CD4-positive, alpha-beta T cell (primary cell): ENCODE data around the gene ATP5F1C. TPM values are rescaled to one million over a fixed set of nuclear protein-coding genes. Genes with fewer than 3 reads are reported as not detected.

Experiments used
- ATAC-seq: fragments of 200-7000 bp; cut with Tn5 transposase; one replicate; pipeline ENCODE4 v1.10.0; 2022; ENCODE audit warnings: mild to moderate bottlenecking; ENCODE audit not compliant: poor library complexity
- CTCF ChIA-PET: fragments of 350-600 bp; sonication (Branson Sonifier 250); formaldehyde crosslinking; loops from one replicate; lab custom pipeline; 2021; ENCODE audit warnings: antibody characterized with exemption, inconsistent platforms; lab: Charles Lee
- POLR2A ChIA-PET: fragments of 350-600 bp; sonication (Branson Sonifier 250); formaldehyde crosslinking; loops from one replicate; lab custom pipeline; 2021; ENCODE audit warnings: antibody characterized with exemption, inconsistent platforms; lab: Charles Lee
- DNase-seq, 14 experiments: peaks; one replicate each; pipeline ENCODE4 v3.0.0-alpha.2; 2013 to 2020; ENCODE audit warnings: mixed read lengths in 2 of 14
- H3K27ac ChIP-seq, 2 donors: one replicate each; pipeline versions ENCODE4 v1.5.1 to v1.7.0; 2013; ENCODE audit warnings: low read length in 2 of 2, low read depth in 1 of 2, mild to moderate bottlenecking in 1 of 2
- H3K27me3 ChIP-seq, 2 experiments: 1 replicate in 1 of 2; 2 replicates in 1 of 2; pipeline versions ENCODE4 v1.6.1 to v1.7.0; 2013; ENCODE audit warnings: low read length in 2 of 2, control low read depth in 1 of 2, mild to moderate bottlenecking in 1 of 2, moderate library complexity in 1 of 2; ENCODE audit not compliant: insufficient read depth in 2 of 2, control insufficient read depth in 1 of 2
- H3K36me3 ChIP-seq: one replicate; pipeline ENCODE4 v1.6.1; 2013; ENCODE audit warnings: low read length, control low read depth; ENCODE audit not compliant: insufficient read depth
- H3K4me1 ChIP-seq: one replicate; pipeline ENCODE4 v1.6.1; 2013; ENCODE audit warnings: low read length, control low read depth; ENCODE audit not compliant: insufficient read depth
- H3K4me3 ChIP-seq: one replicate; pipeline ENCODE4 v1.5.1; 2013; ENCODE audit warnings: mild to moderate bottlenecking, low read length, moderate library complexity
- H3K9me3 ChIP-seq, 2 experiments: 1 replicate in 1 of 2; 2 replicates in 1 of 2; pipeline versions ENCODE4 v1.6.1 to v1.7.0; 2013; ENCODE audit warnings: low read length in 2 of 2, mild to moderate bottlenecking in 2 of 2, control low read depth in 1 of 2, moderate library complexity in 1 of 2; ENCODE audit not compliant: control insufficient read depth in 1 of 2, insufficient read depth in 1 of 2
- H3K27ac Mint-ChIP-seq: one replicate; pipeline ENCODE4 v1.8.0; 2020; ENCODE audit warnings: mixed read lengths
- H3K27me3 Mint-ChIP-seq: one replicate; pipeline ENCODE4 v1.8.0; 2021; ENCODE audit warnings: mixed read lengths
- H3K36me3 Mint-ChIP-seq: one replicate; pipeline ENCODE4 v1.8.0; 2021; ENCODE audit warnings: low read depth, mixed read lengths
- H3K4me1 Mint-ChIP-seq: one replicate; pipeline ENCODE4 v1.8.0; 2021; ENCODE audit warnings: low read depth, mixed read lengths
- H3K4me3 Mint-ChIP-seq: one replicate; pipeline ENCODE4 v1.8.0; 2020; ENCODE audit warnings: mild to moderate bottlenecking, mixed read lengths
- H3K9me3 Mint-ChIP-seq: one replicate; pipeline ENCODE4 v1.8.0; 2020; ENCODE audit warnings: mixed read lengths
- CTCF ChIP-seq: fragments of 200-600 bp; IDR thresholded peaks from one replicate; pipeline ENCODE4 v1.8.0; 2022; ENCODE audit warnings: antibody characterized with exemption, mild to moderate bottlenecking
- intact Hi-C, 2 experiments: fragments of 100-400 bp; cut with DNase I in 1 of 2; cut with micrococcal nuclease in 1 of 2; formaldehyde crosslinking; loops; one replicate each; pipeline versions ENCODE4 v1.15.1 to v1.9.0; 2023 to 2025; cut with DNase I, micrococcal nuclease
- total RNA-seq, 174 experiments: library from RNA in 2 of 174; stranded (reverse) in 2 of 174; gene quantifications; one replicate each; pipeline ENCODE4 v1.2.3 and lab custom pipeline; 2021 to 2026

The ATP5F1C gene
- total RNA-seq, 2 experiments from 2014 or later, result 111 TPM

GRCh38 chr10:7787150-7787856, 674 bp upstream of the ATP5F1C start:
- ChIA-PET POLR2A (interaction anchor here (0.6 to 3.8 kb wide), 22 partner anchors 10 to 1974 kb away, joined by 3 to 135 read pairs (median 4); partner anchors contain the start of genes GDI2 and TAF3), CTCF (interaction anchor here (1.0 kb wide), 1 partner anchor 31 kb away, joined by 6 read pairs; the partner anchor contains the start of gene TAF3)
- Histone ChIP-seq H3K36me3 (peaks cover 16% of the 10 kb centered on the region), H3K27ac (peak overlapping the region; percentile 42 to 45), H3K9me3 (no peaks in the 10 kb centered on the region), H3K27me3 (no peaks in the 10 kb centered on the region), H3K4me1 (peaks cover 25% of the 10 kb centered on the region), H3K4me3 (peak overlapping the region; percentile 93)
- Mint-ChIP-seq H3K36me3 (peaks cover 19% of the 10 kb centered on the region), H3K4me1 (peaks cover 60% of the 10 kb centered on the region), H3K27ac (no peak overlapping the region), H3K27me3 (no peaks in the 10 kb centered on the region), H3K4me3 (no peak overlapping the region), H3K9me3 (no peaks in the 10 kb centered on the region)
- TF ChIP-seq CTCF, result no peak
- ATAC-seq (no peak), DNase-seq (peak in 1 of 14 experiments; percentile 8)
- intact Hi-C loops, result loop anchor here in 1 of 2 experiments (10.0 kb wide), 1 partner anchor 373 kb away; the partner anchor contains the start of gene SFMBT2

GRCh38 chr10:7788639-7789286, 786 bp downstream of the ATP5F1C start:
- Histone ChIP-seq H3K9me3 (no peaks in the 10 kb centered on the region), H3K4me3 (peak overlapping the region; percentile 93), H3K27me3 (no peaks in the 10 kb centered on the region), H3K27ac (peak overlapping the region in 1 of 2 donors; percentile 2), H3K36me3 (peaks cover 22% of the 10 kb centered on the region), H3K4me1 (peaks cover 27% of the 10 kb centered on the region)
- H3K4me1 Mint-ChIP-seq, result peaks cover 66% of the 10 kb centered on the region
- H3K36me3 Mint-ChIP-seq, result peaks cover 29% of the 10 kb centered on the region
- no peak for TF ChIP-seq CTCF
- no peaks in the 10 kb centered on the region for H3K9me3 Mint-ChIP-seq
- H3K4me3 Mint-ChIP-seq, result no peak overlapping the region
- DNase-seq (peak in 3 of 14 experiments; percentile 3 to 24 (median 5)), ATAC-seq (peak; percentile 7)
- intact Hi-C loops, result loop anchor here (1.0 to 10.0 kb wide), 2 partner anchors 30 to 374 kb away; partner anchors contain the start of genes TAF3 (in 2 of the 2) and SFMBT2 (in 1 of the 2)
- no peak overlapping the region for H3K27ac Mint-ChIP-seq
- CTCF ChIA-PET, result interaction anchor here (1.0 kb wide), 1 partner anchor 29 kb away, joined by 6 read pairs; the partner anchor contains the start of gene TAF3
- H3K27me3 Mint-ChIP-seq, result no peaks in the 10 kb centered on the region
- POLR2A ChIA-PET, result interaction anchor here (1.0 to 3.8 kb wide), 18 partner anchors 9 to 1440 kb away, joined by 3 to 135 read pairs (median 4); partner anchors contain the start of gene TAF3

- intact Hi-C loops, result loop anchor here in 1 of 2 experiments (10.0 kb wide), 1 partner anchor 375 kb away; the partner anchor contains the start of gene SFMBT2
- peaks cover 67% of the 10 kb centered on the region for H3K4me1 Mint-ChIP-seq
- H3K9me3 Mint-ChIP-seq, result no peaks in the 10 kb centered on the region
- Histone ChIP-seq H3K27me3 (no peaks in the 10 kb centered on the region), H3K4me3 (peak overlapping the region; percentile 93), H3K4me1 (peaks cover 27% of the 10 kb centered on the region), H3K9me3 (no peaks in the 10 kb centered on the region), H3K36me3 (peaks cover 18% of the 10 kb centered on the region), H3K27ac (no peak overlapping the region)
- DNase-seq, result no peak
- TF ChIP-seq CTCF, result no peak
- H3K4me3 Mint-ChIP-seq, result no peak overlapping the region
- H3K36me3 Mint-ChIP-seq, result peaks cover 34% of the 10 kb centered on the region
- no peak for ATAC-seq
- H3K27me3 Mint-ChIP-seq, result no peaks in the 10 kb centered on the region
- ChIA-PET CTCF (interaction anchor here (0.9 kb wide), 2 partner anchors 33 to 394 kb away, joined by 3 read pairs; no protein-coding TSS in a partner anchor), POLR2A (interaction anchor here (3.8 kb wide), 1 partner anchor 29 kb away, joined by 135 read pairs; the partner anchor contains the start of gene TAF3)
- H3K27ac Mint-ChIP-seq, result no peak overlapping the region
These were observed 1.4 kb downstream of the ATP5F1C start for GRCh38 chr10:7789390-7789789.
